Left renal cortex interstitium (tissue), 4 donors: ENCODE results near the gene ADCY2. TPM values are rescaled to one million over a fixed set of nuclear protein-coding genes. Genes with fewer than 3 reads are reported as not detected.

Experiments used
- DNase-seq, 4 donors: peaks; one replicate each; pipeline ENCODE4 v3.0.0-alpha.2; 2013; ENCODE audit warnings: low read depth in 4 of 4, low spot score in 2 of 4, missing footprints in 1 of 4
- polyA plus RNA-seq, 4 donors: library from polyadenylated mRNA; unstranded; fragments of 120-200 nt; gene quantifications; one replicate each; pipeline ENCODE4 v1.2.1, GENCODE V29; 2013; ENCODE audit not compliant: insufficient read length in 4 of 4

The ADCY2 gene
- polyA plus RNA-seq, 4 donors, result 4.1 to 6.4 (median 5.1) TPM

- DNase-seq, result no peak
Observed at GRCh38 chr5:7435503-7435902, 39.6 kb downstream of the ADCY2 start.

DNA sequence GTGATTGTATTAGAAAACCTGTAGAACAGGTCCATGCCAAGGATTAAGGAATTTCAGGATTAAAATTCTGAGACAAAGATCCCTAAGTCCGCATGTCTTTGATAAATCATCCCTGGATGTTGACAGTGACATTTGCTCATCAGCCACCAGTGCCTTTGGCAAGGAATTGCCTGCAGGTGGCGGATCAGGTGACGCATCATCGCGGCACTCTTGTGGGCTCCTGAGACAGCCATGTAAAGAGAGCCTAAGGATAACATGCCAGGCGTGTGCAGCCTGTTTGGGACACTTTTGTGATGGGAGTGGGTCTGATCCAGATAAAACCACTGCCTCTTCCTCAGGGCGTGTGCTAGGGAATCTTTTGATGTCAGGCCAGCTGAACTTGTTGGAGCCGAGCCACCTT, 40.6 kb downstream of the ADCY2 start:
- DNase-seq, result no peak

- no peak for DNase-seq
Observed at GRCh38 chr5:7437836-7438235, 41.9 kb downstream of the ADCY2 start.

DNA sequence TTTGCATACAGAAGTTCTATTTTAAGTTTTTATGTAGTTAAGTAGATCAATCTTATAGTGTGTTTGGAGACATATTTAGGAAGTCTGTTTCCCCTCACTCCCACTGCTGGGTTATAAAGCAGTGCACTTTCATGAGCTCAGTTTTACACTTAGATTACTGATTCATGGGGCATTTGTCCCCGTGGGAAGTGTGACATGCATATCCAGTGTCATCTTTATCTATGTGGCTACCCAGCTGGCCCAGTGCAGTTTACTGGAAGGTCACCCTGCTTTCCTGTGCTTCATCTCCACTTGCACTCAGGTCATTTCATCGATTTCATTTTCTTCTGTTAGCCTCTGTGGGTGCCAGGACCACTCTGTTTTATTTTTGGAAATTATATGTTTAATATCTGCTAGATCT, 49.1 kb downstream of the ADCY2 start:
- no peak for DNase-seq

GRCh38 chr5:7445831-7446230, 49.9 kb downstream of the ADCY2 start:
- DNase-seq, result no peak

DNA sequence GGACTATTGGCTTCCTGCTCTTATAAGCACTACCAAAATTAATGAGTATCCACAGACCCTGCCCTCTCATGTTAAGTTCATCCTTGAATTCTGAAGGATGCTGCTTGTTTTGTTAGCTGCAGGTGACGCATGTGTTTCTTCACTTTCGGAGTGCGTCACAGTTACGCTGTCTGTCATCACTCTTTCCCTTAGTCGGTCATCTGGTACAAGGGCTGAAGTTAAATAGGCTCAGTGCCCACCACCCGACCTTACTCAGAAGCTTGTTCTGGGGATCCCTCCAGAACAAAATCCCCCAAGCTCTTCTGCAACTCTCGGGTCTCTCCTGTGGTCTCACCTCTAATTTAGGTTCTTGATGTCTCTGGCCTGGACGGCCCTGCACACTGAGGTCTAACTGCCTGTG, 51.0 kb downstream of the ADCY2 start:
- DNase-seq, result no peak

DNA sequence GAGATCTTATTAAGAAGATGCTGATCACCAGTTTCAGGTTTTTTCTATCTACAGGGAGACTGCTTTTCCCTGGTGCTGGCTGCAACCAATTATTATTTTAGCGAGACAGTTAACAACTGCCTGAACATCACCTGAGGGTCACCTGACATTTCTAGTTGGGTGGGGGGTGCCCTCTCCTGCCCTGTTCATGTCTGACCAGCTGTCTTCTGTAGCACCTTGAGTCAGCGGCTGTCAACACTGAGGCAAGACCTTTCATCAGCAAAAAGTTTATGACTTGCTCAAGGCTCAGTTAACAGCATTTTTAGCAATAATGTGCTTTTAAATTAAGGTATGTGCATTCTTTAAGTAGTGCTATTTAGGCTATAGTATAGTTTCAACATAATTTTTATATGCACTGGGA, 58.0 kb downstream of the ADCY2 start:
- no peak for DNase-seq

DNA sequence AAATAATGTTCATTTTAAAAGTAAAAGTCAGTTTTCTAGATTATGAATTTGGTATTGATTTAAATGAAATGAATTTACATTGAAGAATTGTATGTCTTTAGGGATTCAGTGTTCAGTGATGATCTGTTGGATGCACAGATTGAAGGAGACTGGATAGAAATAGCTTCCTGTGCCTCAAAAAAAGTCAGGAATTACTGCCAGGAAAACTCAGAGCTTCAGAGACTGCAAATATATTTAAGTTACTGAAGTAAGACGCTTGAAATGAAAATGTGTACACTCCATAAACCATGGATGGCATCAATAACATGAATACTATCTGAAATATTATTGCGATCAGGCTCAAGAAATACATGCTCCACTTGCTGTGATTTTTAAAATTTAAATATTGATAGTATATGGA, 60.3 kb downstream of the ADCY2 start:
- DNase-seq, result no peak

GRCh38 chr5:7461371-7461770, 65.4 kb downstream of the ADCY2 start:
- DNase-seq, result no peak

DNA sequence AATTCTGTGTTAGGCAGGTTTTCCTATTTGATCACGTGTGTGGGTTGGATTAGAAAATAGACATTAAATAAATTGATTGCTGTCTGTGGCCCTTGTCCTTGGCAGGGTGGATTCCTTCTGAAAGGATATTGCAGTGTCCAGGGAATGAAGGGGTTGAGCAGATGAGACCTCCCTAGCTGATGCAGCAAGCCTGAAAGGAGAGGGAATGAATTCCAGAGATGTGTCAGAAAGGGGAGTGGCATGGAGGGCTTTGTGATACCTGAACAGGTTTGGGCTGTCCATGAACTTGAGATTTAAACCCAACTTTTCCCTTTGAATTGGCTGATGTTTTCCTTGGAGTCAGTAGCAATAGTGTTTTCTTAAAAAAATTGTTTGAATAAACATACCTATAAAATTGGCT, 66.8 kb downstream of the ADCY2 start:
- no peak for DNase-seq

DNA sequence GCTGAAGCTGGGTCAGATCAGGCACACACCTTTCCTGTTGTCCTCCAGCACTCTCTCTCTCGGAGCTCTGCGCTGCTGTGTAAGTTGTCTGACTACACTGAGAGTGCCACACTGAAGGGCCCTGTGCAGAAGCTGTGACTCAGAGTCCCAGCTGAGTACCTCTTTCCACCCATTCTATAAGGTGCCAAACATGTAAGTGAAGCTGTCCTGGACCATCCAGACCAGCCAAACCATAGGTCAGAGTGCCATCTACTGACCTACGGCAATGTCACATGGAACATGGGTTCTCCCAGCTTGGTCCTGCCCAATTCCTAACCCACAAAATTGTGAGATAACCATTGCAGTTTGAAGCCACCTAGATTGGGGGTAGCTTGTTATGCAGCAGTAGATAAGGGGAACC, 68.2 kb downstream of the ADCY2 start:
- no peak for DNase-seq

GRCh38 chr5:7467179-7467578, 71.2 kb downstream of the ADCY2 start:
- no peak for DNase-seq

GRCh38 chr5:7468742-7469141, 72.8 kb downstream of the ADCY2 start:
- no peak for DNase-seq

- no peak for DNase-seq
Observed at GRCh38 chr5:7471710-7472109, 75.8 kb downstream of the ADCY2 start.

DNA sequence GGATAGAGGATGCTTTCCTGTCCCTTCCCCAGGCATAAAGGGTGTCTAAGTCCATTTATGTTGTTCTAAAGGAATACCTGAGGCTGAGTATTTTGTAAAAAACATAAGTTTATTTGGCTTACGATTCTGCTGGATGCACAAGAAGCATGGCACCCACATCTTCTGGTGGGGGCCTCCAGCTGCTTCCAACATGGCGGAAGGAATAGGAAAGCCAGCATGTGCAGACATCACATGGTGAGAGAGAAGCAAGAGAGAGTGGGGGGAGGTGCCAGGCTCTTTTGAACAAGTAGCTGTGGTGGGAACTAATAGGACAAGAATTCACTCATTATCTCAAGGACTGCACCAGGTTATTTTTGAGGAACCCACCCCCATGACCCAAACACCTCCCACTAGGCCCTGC, 77.2 kb downstream of the ADCY2 start:
- DNase-seq, result no peak

- DNase-seq, result no peak
Observed at GRCh38 chr5:7473668-7474215, 77.8 kb downstream of the ADCY2 start.

DNA sequence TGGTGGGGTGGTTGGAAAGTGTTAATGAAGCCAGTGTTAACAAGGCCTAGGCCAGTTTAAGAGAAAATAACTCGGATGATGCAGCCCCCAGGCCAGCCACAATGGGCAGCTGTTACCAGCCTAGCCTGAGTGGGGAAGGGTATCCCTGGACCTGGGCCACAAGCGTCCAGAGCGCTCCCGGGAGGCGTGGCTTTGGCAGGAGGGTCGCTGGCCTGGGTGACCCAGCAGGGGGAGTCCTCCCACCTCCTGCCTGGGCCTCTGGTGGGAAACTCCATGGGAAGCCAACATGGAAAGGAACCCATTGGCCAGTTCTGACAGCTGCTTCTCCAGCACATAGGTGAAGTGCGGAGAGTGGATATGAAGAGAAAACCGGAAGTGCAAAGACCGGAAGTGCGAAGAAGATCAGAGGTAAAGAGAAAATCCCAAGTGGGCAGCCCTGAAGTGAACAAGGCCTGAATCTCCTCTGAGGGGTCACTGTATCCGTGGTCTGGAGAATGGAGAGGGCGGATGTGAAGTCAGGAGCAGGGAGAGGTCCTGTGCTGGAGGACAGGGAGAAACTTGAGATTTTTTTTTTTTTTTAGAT, 79.0 kb downstream of the ADCY2 start:
- DNase-seq, result no peak

DNA sequence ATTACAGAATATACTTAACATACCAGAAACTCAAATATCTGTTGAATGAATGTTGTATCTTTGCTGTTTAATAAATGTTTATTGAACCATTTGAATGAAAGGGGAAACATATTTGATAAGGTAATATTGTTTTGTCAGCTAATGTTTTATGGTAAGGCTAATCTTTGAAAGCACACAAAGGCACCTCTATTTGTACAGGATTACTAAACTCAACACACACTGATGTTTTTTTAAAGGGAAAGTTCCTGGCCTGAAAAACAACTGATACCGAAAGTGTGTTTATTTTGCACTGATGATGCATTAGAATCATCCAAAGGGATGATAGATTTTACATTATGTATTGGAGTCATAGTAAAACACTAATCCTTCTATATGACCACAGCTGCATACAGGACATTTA, 82.5 kb downstream of the ADCY2 start:
- no peak for DNase-seq

DNA sequence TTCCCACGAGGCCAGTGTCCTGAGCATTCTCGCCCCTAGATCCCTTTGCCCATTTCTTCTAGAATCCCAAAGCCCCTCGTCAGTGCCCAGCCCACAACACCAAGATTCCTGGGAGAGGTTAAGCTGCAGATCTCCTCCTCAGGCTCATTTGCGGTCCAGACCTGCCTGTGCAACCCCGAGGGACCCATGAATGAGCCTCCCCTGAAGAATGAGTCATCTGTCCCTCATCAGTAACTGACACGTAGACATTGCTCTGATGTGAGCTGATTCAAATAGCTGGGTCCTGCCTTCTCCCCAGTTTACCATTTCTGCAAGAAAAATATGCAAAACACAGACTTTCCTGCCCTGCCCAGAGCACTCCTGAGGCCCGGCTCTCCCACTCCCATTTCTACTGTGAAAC, 92.8 kb downstream of the ADCY2 start:
- no peak for DNase-seq

DNA sequence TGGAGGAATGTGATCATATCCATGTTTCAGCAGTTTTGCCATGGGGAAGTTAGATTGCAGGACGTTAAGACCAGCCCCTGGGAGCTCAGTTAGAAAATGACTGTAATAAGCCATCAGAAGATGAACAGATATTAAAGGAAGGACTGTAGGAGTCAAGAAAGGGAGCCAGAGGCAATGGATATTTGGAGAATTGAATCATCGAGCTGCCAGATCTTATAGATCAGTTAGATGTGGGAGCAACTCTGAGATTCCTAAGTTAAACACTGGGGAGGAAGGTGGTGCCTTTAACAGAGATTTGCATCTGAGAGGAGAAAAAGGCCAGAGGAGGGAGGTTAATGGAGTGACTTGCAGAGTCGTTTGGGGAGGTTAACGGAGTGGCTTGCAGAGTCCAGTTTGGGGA, 96.4 kb downstream of the ADCY2 start:
- no peak for DNase-seq

DNA sequence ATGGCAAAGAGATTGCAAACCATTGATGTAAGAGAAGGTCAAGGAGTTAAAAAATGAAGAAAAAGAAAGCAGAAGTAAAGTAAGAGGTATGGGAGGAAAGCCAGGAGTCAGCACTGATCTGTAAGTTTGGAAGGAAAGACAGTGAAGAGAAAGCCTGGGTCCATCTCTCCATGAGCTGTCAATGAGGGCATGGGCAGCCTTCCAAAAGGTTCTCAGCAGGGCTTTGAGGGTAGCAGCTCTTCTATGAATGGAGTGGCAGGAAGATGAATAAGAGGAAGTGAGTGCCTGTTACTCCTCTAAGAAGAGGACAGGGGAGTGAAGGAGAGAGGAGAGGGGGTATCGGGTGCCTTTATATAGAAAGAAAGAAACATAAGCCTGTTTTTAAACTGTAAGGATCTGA, 97.1 kb downstream of the ADCY2 start:
- no peak for DNase-seq

- DNase-seq, result no peak
Observed at GRCh38 chr5:7493622-7494021, 97.7 kb downstream of the ADCY2 start.

DNA sequence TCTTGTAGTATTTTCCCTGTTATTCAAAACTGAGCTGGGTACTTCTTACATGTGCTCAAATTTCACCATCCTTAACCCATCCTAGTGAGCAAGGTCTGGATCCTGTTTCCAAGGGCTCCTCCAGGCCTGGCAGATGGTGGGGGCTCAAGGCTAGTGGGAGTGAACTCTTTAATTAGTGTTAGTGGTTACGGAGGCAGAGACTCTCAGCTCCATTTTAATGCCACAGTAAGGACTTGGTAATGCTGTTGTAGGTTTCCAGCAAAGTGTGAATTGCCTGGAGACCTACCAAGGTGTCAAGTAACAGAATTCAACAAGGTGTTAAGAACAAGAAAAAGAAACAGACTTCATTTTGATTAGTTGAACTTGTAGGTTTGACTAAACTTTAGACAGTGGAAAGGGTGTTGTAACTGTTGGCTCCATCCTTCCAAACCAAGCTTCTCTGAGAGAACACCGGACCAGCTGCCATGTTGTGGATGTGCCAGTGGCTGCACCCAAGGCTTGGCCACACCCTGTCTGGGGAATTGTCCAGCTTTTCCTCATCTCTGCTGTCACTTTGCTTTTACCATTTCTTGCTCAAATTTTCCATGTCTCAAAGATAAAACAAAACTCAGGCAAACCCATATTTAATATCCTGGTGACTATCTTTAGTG, 98.7 kb downstream of the ADCY2 start:
- peak in 1 of 4 donors; percentile 29 for DNase-seq
